ENCODE results near the gene MGAT5B. TPM values are rescaled to one million over a fixed set of nuclear protein-coding genes. Genes with fewer than 3 reads are reported as not detected.

The MGAT5B gene
- total and polyA plus RNA-seq, 9 donors, result 0.40 to 1.1 (median 0.87) TPM

DNA sequence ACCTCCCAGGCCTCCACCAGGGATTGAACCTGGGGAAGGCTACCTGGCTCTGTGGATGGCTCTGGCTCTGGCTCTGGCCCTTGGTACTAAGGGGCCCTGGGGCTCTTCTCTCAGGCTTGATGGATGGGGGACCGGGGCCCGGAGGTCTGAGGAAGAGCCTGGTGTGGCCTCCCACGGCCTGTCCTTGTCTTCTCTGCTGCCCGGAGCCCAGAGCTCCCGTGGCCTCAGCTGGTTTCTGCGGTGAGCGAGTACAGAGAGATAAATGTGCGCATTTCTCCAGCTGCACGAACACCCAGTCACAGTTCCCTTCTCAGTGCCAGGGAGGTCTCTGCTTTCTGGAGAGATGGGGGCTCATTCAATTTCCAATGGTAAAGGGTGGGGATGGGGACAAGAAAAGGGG, 9.2 kb downstream of the MGAT5B start:
- Histone ChIP-seq H3K27ac (ENCODE audit: low read length) (no peak overlapping the region), H3K4me1 (ENCODE audit: control insufficient read depth, insufficient read depth, low read length) (no peaks in the 10 kb centered on the region), H3K9me3 (replicated peaks; ENCODE audit: control insufficient read depth, low read depth, low read length) (no peaks in the 10 kb centered on the region), H3K4me3 (ENCODE audit: low read length) (no peak overlapping the region), H3K27me3 (ENCODE audit: control insufficient read depth, insufficient read depth, low read length) (peaks cover 27% of the 10 kb centered on the region), H3K36me3 (ENCODE audit: control insufficient read depth, insufficient read depth, low read length) (no peaks in the 10 kb centered on the region)
- DNase-seq, result no peak
- 60% methylated on average over 5 of the region's 9 CpGs for WGBS (ENCODE audit: insufficient coverage)

DNA sequence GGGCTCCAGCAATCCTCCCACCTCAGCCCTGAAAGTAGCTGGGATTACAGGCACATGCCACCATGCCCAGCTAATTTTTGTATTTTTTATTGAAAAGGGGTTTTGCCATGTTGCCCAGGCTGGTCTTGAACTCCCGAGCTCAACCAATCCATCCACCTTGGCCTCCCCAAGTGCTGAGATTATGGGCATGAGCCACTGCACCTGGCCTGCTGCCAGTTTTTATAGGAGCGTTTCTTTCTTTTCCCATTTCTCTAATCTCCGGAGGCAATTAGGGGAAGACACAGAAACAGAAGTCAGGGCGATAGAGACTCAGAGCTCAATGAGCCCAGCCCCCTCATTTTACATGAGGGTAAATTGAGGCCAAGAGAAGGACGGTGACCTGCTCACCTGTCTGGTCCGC, 10.4 kb downstream of the MGAT5B start:
- WGBS (ENCODE audit: insufficient coverage), result 82% methylated on average over 3 of the region's 6 CpGs
- DNase-seq, result no peak
- Histone ChIP-seq H3K27me3 (ENCODE audit: control insufficient read depth, insufficient read depth, low read length) (peaks cover 25% of the 10 kb centered on the region), H3K4me1 (ENCODE audit: control insufficient read depth, insufficient read depth, low read length) (no peaks in the 10 kb centered on the region), H3K9me3 (replicated peaks; ENCODE audit: control insufficient read depth, low read depth, low read length) (no peaks in the 10 kb centered on the region), H3K4me3 (ENCODE audit: low read length) (no peak overlapping the region), H3K36me3 (ENCODE audit: control insufficient read depth, insufficient read depth, low read length) (no peaks in the 10 kb centered on the region), H3K27ac (ENCODE audit: low read length) (no peak overlapping the region)

DNA sequence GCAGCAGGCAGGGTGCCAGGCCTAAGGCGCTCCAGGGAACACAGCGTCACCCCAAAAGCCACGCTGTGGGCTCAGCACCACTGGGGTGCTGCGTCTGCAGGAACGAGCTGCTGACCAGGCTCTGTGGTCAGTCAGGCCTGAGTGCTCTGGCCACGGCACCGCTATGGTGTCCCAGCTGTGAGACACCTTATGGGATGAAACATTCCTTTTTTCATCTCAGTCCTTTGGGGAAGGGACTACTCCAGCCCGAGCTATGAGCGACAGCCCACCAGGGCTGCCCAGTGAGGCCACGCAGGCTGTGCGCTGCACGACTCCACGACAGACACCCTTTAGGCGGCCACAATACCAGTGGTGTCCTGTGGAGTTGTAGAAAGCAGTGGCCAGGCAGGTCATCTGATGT, 11.1 kb downstream of the MGAT5B start:
- WGBS (ENCODE audit: insufficient coverage), result 88% methylated on average over 14 of the region's 14 CpGs
- no peak overlapping the region for H3K4me3 ChIP-seq (ENCODE audit: low read length)
- peaks cover 24% of the 10 kb centered on the region for H3K27me3 ChIP-seq (ENCODE audit: control insufficient read depth, insufficient read depth, low read length)
- no peaks in the 10 kb centered on the region for H3K36me3 ChIP-seq (ENCODE audit: control insufficient read depth, insufficient read depth, low read length)
- H3K4me1 ChIP-seq (ENCODE audit: control insufficient read depth, insufficient read depth, low read length), result no peaks in the 10 kb centered on the region
- H3K27ac ChIP-seq (ENCODE audit: low read length), result no peak overlapping the region
- H3K9me3 ChIP-seq (replicated peaks; ENCODE audit: control insufficient read depth, low read depth, low read length), result no peaks in the 10 kb centered on the region
- no peak for DNase-seq

DNA sequence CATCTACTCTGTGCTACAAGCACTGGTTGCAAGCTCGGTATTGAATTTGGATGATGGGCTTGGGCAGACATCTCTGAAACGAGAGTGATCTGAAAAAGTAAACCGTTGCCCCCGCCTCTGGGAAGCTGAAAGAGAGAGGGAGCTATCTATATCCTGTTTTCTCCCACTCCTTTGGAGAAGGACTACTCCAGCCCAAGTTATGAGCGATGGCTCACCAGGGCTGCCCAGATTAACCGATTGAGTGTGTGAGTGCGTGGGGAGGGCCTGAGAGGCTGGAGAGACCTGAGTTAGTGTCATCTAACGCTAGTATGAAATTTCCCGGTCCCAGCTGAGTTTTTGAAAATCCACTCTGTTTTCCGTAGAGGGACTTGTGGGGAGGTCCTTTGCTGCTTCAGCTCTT, 11.5 kb downstream of the MGAT5B start:
- 33% methylated on average over 4 of the region's 10 CpGs for WGBS (ENCODE audit: insufficient coverage)

DNA sequence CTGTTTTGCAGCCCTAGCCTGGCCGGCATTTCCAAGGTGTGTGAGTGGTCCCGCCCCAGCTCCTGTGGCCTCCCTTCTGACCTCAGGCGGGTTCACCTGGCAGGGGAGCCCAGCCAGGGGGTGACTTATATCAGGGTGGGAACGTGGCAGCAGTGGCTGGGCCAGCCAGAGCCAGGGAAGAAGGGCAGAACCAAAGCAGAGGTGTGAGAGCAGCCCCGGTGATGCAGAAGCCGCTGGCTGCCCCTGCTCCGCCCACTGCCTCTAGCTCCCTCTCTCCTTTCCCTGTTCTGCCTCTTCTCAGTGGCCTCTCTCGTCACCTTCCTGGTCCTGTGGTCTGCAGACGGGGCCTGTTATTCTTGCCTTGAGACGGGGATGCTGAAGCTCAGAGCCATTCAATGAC, 12.1 kb downstream of the MGAT5B start:
- H3K9me3 ChIP-seq (replicated peaks; ENCODE audit: control insufficient read depth, low read depth, low read length), result no peaks in the 10 kb centered on the region
- no peak for DNase-seq
- H3K36me3 ChIP-seq (ENCODE audit: control insufficient read depth, insufficient read depth, low read length), result no peaks in the 10 kb centered on the region
- H3K27ac ChIP-seq (ENCODE audit: low read length), result no peak overlapping the region
- no peaks in the 10 kb centered on the region for H3K4me1 ChIP-seq (ENCODE audit: control insufficient read depth, insufficient read depth, low read length)
- WGBS (ENCODE audit: insufficient coverage), result 32% methylated on average over 10 of the region's 10 CpGs
- peaks cover 24% of the 10 kb centered on the region for H3K27me3 ChIP-seq (ENCODE audit: control insufficient read depth, insufficient read depth, low read length)
- H3K4me3 ChIP-seq (ENCODE audit: low read length), result no peak overlapping the region

More for the DNA sequence above, 11.5 kb downstream of the MGAT5B start:
- H3K9me3 ChIP-seq (replicated peaks; ENCODE audit: control insufficient read depth, low read depth, low read length), result no peaks in the 10 kb centered on the region
- no peaks in the 10 kb centered on the region for H3K36me3 ChIP-seq (ENCODE audit: control insufficient read depth, insufficient read depth, low read length)
- H3K27ac ChIP-seq (ENCODE audit: low read length), result no peak overlapping the region
- H3K4me1 ChIP-seq (ENCODE audit: control insufficient read depth, insufficient read depth, low read length), result no peaks in the 10 kb centered on the region
- no peak overlapping the region for H3K4me3 ChIP-seq (ENCODE audit: low read length)
- no peak for DNase-seq
- H3K27me3 ChIP-seq (ENCODE audit: control insufficient read depth, insufficient read depth, low read length), result peaks cover 24% of the 10 kb centered on the region

GRCh38 chr17:76880971-76881370, 12.8 kb downstream of the MGAT5B start:
- H3K4me1 ChIP-seq (ENCODE audit: control insufficient read depth, insufficient read depth, low read length), result no peaks in the 10 kb centered on the region
- peaks cover 28% of the 10 kb centered on the region for H3K27me3 ChIP-seq (ENCODE audit: control insufficient read depth, insufficient read depth, low read length)
- H3K9me3 ChIP-seq (replicated peaks; ENCODE audit: control insufficient read depth, low read depth, low read length), result no peaks in the 10 kb centered on the region
- 56% methylated on average over 5 of the region's 12 CpGs for WGBS (ENCODE audit: insufficient coverage)
- H3K27ac ChIP-seq (ENCODE audit: low read length), result no peak overlapping the region
- no peak overlapping the region for H3K4me3 ChIP-seq (ENCODE audit: low read length)
- no peak for DNase-seq
- H3K36me3 ChIP-seq (ENCODE audit: control insufficient read depth, insufficient read depth, low read length), result no peaks in the 10 kb centered on the region

DNA sequence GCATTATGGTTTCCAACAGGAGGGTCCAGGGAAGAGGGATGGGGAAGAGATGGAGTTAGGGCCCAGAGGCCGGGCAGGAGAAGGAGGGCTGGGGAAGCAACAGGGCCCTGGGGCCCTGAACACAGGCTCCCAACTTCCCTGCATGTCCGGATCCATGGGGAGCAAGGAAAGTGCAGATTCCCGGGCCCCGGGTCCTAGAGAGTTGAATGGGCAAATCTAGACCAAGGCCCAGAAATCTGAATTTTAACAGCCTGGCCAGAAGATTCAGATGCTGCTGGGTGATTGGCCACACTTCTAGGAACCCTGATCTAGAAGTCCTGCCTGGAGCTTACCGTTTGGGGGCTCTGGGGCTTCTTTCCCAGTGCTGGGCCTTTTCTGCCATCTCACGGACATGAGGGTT, 13.2 kb downstream of the MGAT5B start:
- Histone ChIP-seq H3K27me3 (ENCODE audit: control insufficient read depth, insufficient read depth, low read length) (peaks cover 28% of the 10 kb centered on the region), H3K9me3 (replicated peaks; ENCODE audit: control insufficient read depth, low read depth, low read length) (no peaks in the 10 kb centered on the region), H3K36me3 (ENCODE audit: control insufficient read depth, insufficient read depth, low read length) (no peaks in the 10 kb centered on the region), H3K4me1 (ENCODE audit: control insufficient read depth, insufficient read depth, low read length) (no peaks in the 10 kb centered on the region), H3K4me3 (ENCODE audit: low read length) (no peak overlapping the region), H3K27ac (ENCODE audit: low read length) (no peak overlapping the region)
- DNase-seq, result no peak
- WGBS (ENCODE audit: insufficient coverage), result 94% methylated on average over 6 of the region's 6 CpGs

DNA sequence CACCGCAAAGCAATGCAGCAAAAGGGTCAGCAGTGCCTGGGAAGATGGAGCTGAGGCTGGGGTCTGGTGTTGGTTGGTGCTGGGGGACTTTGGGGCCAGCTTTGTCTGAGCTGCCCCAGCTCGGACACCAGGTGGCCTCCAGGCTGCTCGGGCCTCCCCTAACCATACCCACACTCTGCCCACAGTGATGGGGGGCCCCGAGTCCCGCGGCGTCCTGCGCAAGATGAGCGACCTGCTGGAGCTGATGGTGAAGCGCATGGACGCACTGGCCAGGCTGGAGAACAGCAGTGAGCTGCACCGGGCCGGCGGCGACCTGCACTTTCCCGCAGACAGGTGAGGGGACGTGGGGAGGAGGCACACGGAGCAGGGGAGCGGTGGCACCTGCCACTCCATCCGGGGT, 13.8 kb downstream of the MGAT5B start:
- DNase-seq, result no peak
- no peaks in the 10 kb centered on the region for H3K4me1 ChIP-seq (ENCODE audit: control insufficient read depth, insufficient read depth, low read length)
- 91% methylated on average over 18 of the region's 20 CpGs for WGBS (ENCODE audit: insufficient coverage)
- H3K27ac ChIP-seq (ENCODE audit: low read length), result no peak overlapping the region
- H3K4me3 ChIP-seq (ENCODE audit: low read length), result no peak overlapping the region
- no peaks in the 10 kb centered on the region for H3K9me3 ChIP-seq (replicated peaks; ENCODE audit: control insufficient read depth, low read depth, low read length)
- H3K36me3 ChIP-seq (ENCODE audit: control insufficient read depth, insufficient read depth, low read length), result no peaks in the 10 kb centered on the region
- H3K27me3 ChIP-seq (ENCODE audit: control insufficient read depth, insufficient read depth, low read length), result peaks cover 28% of the 10 kb centered on the region

DNA sequence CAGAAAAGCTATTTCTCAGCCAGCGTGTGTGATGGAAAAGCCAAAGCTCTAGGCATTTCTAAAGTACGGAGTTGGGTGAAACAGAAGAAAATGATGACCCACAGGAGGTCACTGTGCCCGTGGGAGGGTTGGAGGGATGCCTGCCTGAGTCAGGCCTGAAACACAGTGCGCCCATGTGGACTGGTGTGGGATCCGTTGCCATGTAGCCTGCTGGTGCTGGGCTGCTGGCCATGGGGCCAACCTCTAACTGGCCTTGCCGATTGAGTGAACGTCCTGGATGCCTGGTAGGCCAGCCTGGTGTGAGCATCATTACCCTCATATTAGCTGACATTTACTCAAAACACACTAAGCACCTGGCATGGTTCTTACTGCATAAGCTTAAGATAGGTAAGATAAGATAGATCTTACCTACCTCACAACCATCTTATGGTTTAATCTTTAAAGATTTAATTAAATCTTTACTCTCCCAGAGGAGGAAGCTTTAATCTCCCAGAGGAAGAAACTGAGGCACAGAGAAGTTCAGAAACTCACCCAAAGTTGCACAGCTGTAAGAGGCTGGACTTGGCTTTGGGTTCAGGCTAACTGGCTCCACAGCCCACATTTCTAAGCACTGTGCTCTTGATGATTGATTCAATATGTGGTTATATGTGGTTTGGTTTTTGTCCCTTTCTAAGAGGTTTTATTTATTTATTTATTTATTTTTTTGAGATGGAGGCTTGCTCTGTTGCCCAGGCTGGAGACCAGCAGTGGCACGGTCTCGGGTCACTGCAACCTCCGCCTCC, 15.7 kb downstream of the MGAT5B start:
- Histone ChIP-seq H3K4me1 (ENCODE audit: control insufficient read depth, insufficient read depth, low read length) (no peaks in the 10 kb centered on the region), H3K27me3 (ENCODE audit: control insufficient read depth, insufficient read depth, low read length) (peaks cover 22% of the 10 kb centered on the region)
- no peak for DNase-seq

DNA sequence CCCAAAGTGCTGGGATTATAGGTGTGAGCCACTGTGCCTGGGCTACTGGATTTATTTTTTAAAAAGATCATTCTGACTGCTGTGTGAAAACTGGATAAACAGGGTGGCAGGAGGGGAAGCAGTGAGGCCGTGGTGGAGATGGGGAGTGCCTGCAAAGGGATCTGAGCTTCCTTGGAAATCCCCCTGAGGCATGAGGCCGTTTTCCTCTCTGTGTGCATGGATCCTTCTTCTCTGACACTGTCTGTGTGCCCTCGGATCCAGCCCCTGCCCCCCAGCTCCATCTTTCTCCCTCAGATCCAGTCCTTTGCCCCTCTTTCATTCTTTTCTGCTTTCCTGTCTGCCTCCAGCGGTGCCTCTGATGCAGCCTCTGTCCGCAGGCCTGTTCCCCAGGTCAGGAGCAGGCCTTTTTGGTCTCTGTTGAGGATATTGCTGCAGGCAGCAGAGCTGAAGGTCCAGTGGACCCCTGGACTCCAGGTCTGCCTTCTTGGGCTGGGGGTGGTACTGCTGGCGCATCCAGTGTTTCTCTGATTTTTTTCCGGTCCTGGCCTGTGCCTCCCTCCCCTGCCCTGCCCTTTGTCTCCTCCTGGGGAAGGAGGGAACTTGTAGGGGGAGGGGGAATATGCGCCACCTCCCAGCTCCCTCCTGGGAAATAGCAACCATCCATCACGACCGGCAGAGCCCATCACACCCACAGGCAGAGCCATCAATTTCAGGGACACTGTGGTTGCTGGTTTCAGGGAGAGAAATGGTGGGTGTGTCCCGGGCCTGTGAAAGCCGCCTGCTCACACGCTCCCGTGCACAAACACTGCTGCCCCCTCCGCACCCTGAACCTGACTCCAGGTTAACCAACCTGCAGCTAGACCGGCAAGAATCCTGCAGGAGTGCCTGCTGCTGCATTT, 17.0 kb downstream of the MGAT5B start:
- no peak overlapping the region for H3K27ac ChIP-seq (ENCODE audit: low read length)
- peaks cover 11% of the 10 kb centered on the region for H3K27me3 ChIP-seq (ENCODE audit: control insufficient read depth, insufficient read depth, low read length)
- H3K4me3 ChIP-seq (ENCODE audit: low read length), result no peak overlapping the region
- DNase-seq, result no peak
- H3K9me3 ChIP-seq (replicated peaks; ENCODE audit: control insufficient read depth, low read depth, low read length), result no peaks in the 10 kb centered on the region
- no peaks in the 10 kb centered on the region for H3K4me1 ChIP-seq (ENCODE audit: control insufficient read depth, insufficient read depth, low read length)
- no peaks in the 10 kb centered on the region for H3K36me3 ChIP-seq (ENCODE audit: control insufficient read depth, insufficient read depth, low read length)
- 45% methylated on average over 11 of the region's 16 CpGs for WGBS (ENCODE audit: insufficient coverage)

More for the DNA sequence above, 15.7 kb downstream of the MGAT5B start:
- H3K9me3 ChIP-seq (replicated peaks; ENCODE audit: control insufficient read depth, low read depth, low read length), result no peaks in the 10 kb centered on the region
- no peak overlapping the region for H3K27ac ChIP-seq (ENCODE audit: low read length)
- H3K36me3 ChIP-seq (ENCODE audit: control insufficient read depth, insufficient read depth, low read length), result no peaks in the 10 kb centered on the region
- 82% methylated on average over 8 of the region's 10 CpGs for WGBS (ENCODE audit: insufficient coverage)
- no peak overlapping the region for H3K4me3 ChIP-seq (ENCODE audit: low read length)
